Fibroblast of gingiva (primary cell): Measurements from ENCODE around the gene PDE4B.

Experiments
- DNase-seq: peaks from one replicate; pipeline ENCODE4 v3.0.0-alpha.2; 2011; ENCODE audit warnings: low read depth

Gene PDE4B

DNA sequence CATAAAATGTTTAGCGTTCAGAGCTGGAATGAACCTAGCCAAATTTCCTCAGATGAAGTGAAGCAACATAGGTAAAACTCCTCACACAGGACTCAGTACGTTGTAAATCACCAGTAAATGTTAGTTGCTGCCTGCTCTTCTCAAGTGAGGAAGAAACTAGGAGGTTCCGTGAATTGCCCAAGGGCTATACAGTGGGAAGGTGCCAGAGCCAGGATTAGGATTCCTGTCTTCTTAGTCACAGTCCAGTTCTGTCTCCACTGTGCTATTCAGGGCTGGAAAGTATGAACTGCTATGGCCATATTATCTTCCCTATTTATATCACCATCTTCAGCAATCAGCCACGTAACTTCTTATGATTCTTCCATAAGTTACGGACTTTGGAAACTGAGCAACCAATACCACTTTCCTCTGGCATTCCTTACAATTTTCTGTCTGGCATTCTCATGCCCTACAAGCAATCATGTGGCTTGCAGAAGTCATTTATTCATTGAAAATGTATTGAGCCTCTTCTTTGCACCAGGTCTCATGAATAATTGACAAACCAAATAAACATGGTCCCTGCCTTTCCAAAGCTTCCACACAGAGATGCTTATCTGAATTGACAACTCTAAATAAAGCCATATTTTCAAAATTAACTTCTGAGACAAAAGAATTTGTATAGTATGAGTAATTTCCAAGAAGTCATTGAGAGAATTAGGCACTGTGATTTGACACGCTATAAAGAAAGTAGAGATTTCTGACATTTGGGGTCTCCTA, 469.7 kb downstream of the PDE4B start:
- peak; percentile 91 for DNase-seq

DNA sequence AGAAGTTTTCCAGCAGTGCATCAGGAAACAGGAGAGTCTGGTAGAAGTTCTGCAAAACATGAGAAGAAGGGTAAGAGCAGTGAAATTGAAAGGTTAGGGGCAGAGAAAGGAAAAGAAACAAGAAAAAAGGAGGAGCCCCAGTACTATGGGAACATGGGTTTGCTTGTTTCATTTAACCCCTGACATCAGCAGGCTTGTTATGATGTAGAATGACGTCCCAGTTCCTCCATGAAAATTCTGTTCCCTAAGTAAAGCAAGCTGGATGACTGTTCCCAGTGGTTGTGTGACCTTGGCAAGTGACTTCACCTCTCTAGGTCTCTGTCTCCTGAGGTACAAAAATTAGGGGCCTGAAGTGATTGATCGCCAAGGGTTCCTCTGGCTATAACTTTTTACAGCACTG, 472.6 kb downstream of the PDE4B start:
- no peak for DNase-seq

DNA sequence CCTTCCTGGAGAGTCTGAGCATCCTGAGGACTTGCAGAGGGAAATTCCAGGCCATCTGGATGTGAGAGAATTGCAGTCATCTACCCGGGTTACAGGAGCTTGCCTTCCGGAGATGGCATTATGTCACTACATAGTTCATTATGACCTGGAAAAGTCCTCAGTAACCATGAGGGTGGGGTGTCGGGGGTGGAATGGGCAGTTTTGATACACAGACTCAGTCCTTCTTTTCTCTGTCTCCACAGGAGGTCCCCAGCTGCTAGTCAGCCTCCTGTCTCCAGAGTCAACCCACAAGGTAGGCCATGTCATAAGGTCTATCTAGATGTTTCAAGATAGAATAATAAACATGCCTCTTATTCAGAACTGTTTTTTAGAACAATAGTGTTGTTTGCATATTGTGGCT, 473.1 kb downstream of the PDE4B start:
- DNase-seq, result no peak

DNA sequence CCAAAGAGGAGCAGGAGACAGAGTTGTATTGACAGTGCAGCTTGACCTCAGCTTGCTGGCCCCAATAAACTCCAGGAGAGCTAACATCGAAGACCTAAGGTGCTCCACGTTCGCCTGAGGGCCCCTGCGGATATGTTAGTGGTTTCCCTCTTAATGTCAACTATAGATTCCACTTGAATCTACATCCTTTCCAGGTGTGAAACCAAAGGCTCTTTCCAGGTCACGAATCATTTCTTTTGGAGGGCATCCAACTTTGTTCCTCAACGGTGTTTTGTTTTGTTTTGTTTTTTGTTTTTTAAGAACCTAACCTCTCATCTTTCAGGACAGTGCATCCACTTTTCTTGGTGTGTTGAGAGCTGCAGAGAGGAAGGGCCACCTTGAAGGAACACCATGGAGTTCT, 473.7 kb downstream of the PDE4B start:
- no peak for DNase-seq

DNA sequence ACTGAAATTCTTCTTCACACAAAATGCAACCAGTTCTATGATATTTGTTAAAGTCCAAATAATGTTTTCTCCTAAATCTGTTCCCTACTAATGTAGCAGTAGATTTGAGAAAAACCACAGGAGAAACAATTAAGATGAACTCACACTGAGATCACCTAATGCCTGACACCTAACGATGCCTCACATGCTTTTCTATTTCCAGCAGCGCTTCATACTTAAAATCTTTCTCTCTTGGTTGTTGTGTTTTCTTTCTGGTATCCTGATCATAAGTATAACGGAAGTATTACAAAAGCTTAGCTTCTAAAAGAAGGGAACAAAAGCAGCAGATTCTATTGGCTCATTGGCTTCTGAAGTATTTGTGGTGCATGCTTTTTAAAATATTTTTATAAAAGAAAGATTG, 474.1 kb downstream of the PDE4B start:
- DNase-seq, result peak; percentile 52

DNA sequence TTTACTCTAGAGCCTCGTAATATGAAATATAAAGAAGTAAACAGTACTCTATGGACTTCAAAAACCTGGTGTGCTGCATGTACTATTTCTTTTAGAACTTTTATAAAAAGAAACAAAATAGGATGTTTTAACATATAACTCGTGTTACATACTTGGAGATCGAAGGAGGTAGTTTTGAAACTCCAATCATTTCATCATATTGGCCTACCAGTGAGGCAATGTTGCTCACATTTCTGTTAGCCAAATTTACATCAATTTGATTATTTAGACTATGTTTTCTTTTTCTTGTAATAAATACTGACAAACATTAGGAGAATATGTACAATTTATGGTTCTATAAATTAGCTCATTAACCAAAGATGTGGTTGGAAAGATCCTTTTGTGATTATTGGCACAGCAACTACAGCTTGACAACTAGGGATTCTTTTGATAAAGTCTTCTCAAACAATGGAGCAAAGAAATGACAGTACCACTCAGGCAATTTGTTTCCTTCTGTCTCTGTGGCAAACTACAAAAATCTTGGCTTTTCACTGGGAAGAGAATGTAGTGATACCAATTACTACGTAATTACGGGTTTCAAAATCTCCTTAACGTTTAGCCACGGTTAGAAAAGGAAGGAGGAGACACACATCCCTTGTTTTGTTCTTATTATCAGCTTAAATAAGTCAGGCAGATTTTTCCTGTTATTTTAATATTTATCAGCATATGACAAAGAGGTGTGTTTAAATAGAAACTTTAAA, 474.7 kb downstream of the PDE4B start:
- DNase-seq, result peak; percentile 79

DNA sequence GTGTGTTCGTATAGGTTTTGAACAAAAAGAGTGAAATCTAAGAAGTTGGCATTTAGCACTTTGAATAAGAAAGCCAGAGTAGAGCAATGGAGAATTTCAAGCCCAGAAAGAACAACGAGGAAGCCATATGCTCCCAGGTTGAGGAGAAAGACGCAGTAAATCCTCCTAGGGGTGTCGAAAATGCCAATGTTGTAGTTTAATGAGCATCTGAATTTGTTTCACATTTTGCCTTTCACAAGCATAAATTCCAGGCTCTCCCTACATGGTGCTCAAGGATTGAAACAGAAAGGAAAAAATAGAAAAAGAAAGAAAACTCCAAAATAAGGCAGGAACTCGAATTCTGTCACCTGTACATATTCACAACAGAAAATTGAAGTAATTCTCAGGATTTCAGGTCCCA, 476.5 kb downstream of the PDE4B start:
- no peak for DNase-seq

DNA sequence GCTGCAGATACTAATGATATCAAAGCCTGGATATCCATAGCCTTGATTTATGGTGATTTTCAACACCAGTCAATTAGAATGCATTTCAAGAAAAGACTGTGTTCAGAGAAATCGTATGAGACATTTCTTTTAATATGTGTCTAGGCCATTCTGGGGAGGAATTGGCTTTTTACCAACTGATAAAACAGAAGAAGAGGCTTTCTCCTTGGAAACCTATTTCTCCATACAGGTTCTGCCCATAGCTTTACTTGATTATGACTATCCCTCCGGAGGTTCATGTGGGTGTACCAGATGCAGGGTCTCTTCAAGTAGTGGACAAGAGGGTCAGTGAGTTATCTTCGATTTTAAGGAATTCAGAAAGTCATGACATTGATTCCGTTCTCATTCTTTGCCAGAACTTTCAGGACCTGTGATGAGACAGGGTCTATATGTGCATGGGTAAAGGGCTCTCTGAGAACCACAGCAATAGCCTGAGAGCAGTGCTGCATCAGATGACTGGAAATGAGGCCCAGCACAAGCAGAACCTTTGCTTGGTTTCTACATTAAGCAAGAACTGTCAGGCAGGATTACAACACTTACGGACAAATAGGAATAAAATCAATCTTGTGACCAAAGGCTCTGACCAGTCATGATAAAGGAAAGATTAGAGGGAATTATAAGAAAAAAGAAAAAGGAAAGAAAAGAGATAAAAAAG, 477.6 kb downstream of the PDE4B start:
- DNase-seq, result peak; percentile 86

DNA sequence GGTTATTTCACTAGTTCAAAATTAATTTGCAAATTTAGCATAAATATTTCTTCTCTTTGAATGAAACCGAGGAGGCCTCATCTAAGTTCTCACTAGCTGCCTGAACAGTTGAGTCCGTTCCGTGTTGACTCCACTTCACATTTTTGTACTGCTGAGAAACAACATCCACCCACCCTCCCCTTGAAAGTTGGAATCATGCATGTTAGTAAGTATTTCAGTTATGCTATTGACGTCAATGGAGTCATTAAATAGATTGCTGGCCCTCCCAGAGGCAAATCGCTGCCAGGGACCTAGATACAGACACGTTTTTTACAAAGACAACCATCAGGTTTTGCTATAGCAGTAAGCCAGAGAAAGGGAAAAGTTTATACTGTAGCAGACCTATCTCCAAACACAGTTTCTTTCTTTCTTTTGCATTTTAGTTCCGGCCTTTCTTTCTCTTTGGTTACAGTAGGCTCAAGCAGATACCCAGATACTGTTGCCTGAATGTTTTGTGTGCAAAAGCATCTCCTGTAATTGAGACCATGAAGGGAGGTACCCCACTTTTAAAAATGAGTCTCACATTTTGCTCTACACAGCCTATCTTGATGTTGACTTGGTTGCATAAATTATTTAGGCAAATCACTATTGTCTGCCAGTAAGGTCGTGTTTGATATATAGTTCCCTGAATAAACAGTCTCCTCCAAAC, 478.7 kb downstream of the PDE4B start:
- peak; percentile 98 for DNase-seq

DNA sequence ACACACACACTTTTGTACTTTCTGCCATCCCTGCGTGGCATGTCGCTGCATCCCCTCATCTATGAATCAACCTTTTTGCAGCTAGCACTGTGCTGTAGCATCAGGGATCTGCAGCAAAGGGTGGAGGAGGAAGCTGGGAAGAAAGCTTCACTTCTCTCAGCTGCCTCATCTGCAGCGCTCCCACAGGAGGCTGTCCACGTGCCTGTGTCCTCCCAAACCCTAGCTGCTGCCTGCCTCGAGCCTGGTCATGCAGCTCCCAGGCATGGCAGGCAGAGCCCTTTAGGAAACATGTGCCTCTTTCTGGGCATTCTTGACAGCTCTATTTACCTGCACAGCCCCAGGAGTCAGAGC, 479.2 kb downstream of the PDE4B start:
- peak; percentile 39 for DNase-seq

DNA sequence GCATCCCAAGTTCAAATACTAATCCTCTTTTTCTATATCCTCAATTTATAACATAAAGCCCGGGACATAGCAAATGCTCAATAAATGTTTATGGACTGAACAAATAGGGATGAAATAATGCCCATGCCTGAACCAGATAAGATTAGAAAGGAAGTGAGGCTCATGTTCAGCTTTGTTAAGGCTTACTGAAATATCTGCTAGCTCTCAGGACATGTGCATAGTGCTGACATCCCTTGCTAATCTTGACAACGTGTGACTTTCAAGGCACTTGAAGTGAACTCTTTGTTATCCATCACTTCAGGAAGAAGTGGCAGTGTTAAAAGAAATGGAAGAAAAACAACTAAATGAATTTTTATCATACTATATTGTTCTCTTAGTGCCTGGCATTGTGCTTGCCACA, 481.0 kb downstream of the PDE4B start:
- DNase-seq, result no peak

DNA sequence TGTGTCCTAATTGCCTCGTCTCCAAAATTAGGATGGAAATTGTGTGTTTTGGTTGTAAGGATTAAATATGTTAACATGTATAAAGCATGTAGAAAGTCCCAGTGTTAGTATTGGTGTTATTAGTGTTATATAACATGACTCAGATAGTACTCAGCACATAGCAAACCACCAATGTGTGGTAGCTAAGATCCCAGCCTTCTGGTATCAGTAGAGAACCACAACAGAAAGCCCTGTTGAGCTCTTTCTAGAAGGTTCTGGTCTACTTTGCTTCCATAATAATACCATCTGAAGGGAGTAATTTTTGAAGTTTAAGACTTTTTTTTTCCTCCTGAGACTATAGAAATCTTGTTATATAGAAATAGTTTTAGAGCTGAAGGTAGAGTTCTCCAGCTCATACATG, 481.9 kb downstream of the PDE4B start:
- DNase-seq, result no peak

DNA sequence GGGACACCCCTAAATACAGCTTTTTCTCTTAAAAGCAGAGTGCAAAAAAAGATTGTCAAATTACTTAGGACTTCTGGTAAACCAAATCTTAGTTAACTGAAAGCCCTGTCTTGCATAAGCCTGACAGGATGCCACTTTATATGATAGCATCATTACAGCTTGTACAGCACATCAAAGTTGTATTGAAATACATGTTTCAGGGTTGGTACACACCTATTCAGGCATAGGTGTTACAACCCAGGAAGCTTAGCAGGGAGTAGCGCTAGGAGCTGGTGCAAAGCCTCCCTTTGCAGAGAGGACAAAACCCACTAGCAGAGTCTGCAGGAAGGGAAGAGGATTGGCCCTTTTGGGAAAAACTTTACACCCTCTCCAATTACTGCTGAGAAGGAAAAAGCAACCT, 482.4 kb downstream of the PDE4B start:
- no peak for DNase-seq

DNA sequence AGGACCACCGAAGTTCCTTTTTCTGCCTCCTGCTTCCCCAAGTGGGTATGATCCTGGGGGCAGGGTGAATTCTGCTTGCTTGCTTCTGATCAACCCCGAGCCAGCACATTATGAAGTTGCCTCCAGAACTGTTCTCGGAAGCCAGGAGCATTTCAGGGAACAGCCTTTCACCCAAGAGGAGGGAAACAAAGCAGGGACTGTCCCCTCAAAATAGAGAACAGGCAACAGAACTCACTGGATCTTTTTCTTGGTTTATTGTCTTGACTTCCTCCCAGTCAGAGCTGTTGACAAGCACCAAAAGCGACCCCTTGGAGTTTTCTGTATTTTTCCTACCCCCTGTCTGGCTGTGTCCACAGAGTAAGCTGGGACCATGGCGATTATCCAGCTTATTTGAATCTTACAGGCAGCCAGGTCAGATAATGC, 482.9 kb downstream of the PDE4B start:
- no peak for DNase-seq

DNA sequence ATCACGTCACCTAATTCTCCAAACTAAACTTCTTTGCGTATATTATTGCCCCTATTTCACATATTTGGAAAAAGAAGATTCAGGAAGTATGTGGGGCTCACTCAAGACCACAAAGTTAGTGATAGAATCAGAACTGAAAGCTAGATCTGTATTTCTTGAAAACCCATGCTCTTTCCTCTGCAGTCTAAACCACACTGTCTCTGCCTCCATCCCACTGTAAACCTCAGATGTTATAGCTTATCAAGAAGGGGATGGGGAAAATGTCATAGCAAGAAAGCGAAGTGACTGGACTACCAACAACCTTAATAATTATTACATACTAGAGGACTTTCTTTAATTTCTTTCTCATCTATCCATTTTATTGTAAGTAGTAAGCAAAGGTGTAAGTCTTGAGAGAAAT, 483.5 kb downstream of the PDE4B start:
- no peak for DNase-seq

DNA sequence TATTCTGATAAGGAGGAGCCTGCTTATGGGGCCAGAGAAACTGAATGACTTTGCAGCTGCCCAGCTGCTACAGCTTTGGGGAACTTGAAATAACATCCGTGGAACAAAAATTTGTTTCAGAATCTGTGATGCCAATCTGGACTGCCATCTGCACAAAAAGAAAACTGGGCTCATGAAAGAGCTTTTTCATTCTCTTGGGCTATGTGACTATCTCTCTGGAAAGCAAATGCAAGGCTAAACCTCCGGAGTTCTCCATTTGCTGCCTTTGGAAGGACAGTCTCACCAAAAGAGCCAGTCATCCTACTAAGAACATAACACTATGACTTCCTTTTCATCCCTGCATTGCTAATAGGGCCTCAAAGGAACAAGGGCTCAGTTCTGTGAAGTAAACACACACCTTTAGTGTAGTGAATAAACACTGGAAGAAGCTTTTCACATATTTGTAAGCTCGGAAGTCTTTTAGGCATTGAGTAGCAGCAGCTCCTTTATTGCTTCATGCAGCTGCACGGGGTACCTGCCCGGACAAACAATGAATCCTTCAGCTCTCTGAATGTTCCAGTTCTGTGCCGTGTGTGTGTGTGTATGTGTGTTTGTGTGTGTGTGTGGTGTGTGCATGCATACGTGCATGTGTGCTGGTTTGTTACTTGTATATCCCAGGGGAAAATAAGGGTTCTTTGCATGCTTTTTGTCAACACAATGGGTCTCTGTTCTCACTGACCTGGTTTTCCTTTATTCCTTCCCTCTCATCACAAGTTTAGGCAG, 485.7 kb downstream of the PDE4B start:
- DNase-seq, result no peak

DNA sequence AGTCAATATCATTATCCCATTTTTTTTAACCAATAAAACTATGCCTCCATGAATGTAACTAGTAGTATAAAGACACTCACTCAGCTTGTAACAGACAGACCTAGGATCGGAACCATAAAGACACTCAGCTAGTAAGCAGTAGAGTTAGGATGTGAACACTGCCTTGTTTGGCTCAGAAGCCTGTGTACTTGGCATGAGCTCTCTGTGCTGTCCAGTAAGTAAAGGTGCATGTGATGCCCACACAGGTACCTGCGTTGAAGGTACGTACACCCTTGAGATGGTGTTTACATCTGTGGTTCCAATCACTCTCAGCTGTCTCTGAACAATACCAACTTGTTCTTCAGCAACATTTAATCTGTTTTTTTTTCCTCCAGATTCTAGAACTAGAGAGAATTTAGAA, 489.1 kb downstream of the PDE4B start:
- no peak for DNase-seq

DNA sequence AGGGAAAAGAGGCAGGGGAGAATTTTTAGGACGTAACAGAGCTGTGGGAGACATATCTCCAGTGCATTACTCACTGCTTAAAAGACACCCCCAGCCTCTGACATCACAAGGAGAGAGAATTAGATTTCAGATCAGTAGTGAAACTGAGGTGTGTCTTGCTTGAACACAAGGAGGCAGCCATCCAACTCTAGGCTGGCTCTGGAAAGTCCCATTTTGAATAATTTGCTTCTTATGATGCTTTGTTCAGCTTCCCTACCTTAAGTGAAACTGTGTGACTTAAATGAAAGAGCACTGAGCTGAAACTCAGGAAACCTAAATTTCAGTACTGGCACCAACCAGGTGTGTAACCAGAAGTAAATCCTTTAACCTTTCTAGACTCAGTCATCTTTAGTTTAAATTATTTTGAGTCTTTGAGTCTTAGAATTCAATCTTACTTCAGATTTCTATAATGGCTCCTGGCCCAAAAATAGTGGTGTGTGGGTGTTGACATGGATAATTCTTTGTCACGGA, 489.7 kb downstream of the PDE4B start:
- peak; percentile 75 for DNase-seq

DNA sequence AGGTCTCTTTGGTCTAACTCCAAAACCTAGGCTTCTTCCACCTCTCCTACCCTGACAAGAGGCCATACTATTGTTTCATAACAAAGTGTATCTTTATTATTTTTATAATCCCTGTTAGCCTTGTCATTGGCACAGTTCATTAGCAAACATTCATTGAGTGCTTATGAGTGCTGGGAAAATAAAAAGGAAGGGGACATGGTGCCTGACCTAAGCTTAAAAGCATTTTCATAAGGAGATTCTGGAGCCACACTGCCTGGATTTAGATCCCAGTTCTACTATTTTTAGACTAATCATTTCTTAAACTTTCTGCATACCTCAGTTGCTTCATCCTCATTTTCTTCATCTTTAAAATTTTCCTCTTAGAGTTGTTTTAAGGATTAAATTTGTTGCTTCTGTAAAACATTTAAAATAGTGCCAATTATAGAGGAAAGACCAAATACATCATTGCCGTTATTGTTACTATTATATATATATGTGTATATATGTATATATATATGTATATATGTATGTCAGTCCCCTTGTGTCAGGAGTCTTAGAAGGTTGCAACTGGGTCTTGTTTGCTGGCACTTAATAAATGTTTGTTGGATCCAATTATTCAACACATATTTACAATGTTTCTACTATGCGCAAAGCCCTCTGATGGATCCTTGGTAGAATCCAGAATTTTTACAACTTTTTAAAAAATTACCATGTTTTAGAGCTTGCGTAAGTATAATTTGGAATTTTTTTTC, 490.4 kb downstream of the PDE4B start:
- peak; percentile 39 for DNase-seq

DNA sequence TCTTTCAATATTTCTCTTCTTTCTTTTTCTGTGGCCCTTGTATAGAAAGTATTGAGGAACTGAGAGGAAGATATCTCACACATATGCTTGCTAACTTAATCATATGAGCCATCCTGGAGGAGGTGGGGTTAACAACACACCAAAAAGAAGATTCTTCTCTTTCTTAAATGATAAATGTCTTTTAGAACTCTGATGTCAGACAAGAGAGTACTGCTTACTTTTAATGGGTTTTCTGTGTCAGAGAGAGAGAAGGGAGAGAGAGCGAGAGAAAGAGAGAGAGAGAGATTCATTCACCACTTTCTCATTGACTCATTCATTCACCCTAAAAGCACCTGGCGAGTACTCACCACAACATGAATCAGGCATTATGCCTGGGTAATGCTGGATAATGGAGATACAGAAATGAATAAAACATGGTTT, 490.9 kb downstream of the PDE4B start:
- DNase-seq, result no peak

DNA sequence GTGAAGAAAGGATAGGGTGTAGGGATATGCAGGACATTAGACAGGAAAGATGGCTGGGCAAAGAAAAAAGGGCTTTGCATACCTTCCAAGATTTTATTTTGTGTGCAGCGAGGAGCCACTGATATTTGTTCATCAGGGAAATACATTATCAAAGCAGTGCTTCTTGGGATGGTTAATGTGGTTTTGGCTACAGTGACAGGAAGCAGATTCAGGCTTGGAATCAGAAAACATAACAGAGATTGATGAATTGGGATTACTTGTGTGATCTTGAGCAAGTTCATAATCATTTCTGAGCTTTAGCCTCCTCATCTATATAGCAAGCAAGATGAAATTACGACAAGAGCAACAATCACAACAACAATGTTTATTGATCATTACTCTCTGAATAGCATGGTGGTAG, 492.1 kb downstream of the PDE4B start:
- DNase-seq, result no peak
